ENCODE data around the gene ARHGEF9.

Gene ARHGEF9

DNA sequence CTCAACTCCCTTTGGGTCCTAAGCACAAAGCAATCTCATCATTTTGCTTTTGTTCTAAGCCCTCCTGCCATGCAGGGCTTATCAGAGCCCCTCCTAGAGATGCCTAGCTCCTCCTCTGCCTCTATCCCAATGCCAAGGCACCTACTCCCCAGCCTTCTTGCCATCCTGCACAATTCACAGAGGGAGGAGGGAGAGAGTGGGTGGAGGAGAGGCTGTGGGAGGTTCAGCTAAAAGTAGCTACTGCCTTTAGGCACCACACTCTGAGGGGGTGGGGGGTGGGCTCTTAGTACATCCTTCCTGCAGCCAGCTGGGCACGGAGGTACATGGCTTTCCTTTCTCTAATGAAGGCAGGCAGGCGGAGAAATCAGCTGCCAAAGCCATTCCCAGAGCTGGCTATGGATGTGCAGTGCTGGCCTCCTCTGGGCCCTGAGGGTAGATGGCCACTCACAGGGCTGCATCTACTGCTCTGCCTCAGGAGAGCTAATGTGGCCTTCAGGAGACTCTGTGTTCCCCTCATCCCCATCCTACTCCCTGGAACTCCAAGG, 40.1 kb downstream of the ARHGEF9 start:
- Histone ChIP-seq H3K9ac (ENCODE audit: low read length) (no peak overlapping the region), H3K4me1 (ENCODE audit: control insufficient read depth, insufficient read depth, low read length) (no peaks in the 10 kb centered on the region), H3K4me3 (ENCODE audit: low read length) (no peak overlapping the region), H3K27me3 (ENCODE audit: control insufficient read depth, insufficient read depth, low read length) (no peaks in the 10 kb centered on the region), H3K9me3 (ENCODE audit: control insufficient read depth, low read length) (no peaks in the 10 kb centered on the region), H3K36me3 (ENCODE audit: control insufficient read depth, insufficient read depth, low read length) (no peaks in the 10 kb centered on the region)

- no peaks in the 10 kb centered on the region for H3K9me3 ChIP-seq (ENCODE audit: control insufficient read depth, low read length)
- no peaks in the 10 kb centered on the region for H3K27me3 ChIP-seq (ENCODE audit: control insufficient read depth, insufficient read depth, low read length)
- H3K4me3 ChIP-seq (ENCODE audit: low read length): no peak overlapping the region
- no peaks in the 10 kb centered on the region for H3K4me1 ChIP-seq (ENCODE audit: control insufficient read depth, insufficient read depth, low read length)
- no peaks in the 10 kb centered on the region for H3K36me3 ChIP-seq (ENCODE audit: control insufficient read depth, insufficient read depth, low read length)
- no peak overlapping the region for H3K9ac ChIP-seq (ENCODE audit: low read length)
These were observed 41.4 kb downstream of the ARHGEF9 start for GRCh38 chrX:63743596-63743995.

DNA sequence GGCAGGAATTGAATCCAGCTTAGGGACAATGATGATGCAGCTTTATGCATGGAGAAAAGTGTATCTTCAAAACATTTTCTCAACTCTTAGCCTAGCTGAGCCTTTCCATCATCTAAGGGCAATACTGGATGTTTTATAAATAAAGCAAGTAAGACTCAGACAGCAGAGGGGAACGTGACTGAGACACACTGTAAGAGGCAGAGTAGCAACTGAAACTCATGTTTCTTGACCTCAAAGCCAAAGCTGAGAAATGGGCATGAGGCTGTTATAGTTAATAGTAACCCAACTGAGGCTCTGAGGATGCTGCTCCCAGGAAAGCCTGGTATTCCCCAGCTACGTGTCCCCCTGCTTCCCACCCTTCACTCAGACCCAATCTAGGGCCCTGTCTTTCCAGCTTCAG, 44.6 kb downstream of the ARHGEF9 start:
- no peak overlapping the region for H3K4me3 ChIP-seq (ENCODE audit: low read length)
- no peaks in the 10 kb centered on the region for H3K27me3 ChIP-seq (ENCODE audit: control insufficient read depth, insufficient read depth, low read length)
- no peaks in the 10 kb centered on the region for H3K4me1 ChIP-seq (ENCODE audit: control insufficient read depth, insufficient read depth, low read length)
- no peak overlapping the region for H3K9ac ChIP-seq (ENCODE audit: low read length)
- no peaks in the 10 kb centered on the region for H3K36me3 ChIP-seq (ENCODE audit: control insufficient read depth, insufficient read depth, low read length)
- H3K9me3 ChIP-seq (ENCODE audit: control insufficient read depth, low read length): no peaks in the 10 kb centered on the region

DNA sequence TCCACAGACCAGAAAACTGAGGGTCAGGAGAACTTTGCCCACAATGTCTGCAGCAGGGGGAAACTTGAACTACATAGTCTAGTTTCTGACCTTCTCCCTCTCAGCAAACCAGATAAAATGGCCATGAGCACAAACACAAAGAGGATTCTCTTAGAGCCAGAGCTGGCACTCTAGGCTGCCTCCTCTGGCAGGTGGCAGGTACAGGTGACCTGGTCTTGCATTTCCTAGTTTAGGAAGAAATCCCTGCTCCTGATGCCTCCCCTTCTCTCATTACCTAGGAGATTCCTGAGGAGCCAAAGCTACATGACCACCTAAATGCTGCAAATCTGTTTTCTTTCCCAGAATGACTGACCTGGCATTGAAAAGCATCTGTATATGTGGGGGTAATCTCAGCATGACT, 45.1 kb downstream of the ARHGEF9 start:
- Histone ChIP-seq H3K4me1 (ENCODE audit: control insufficient read depth, insufficient read depth, low read length) (no peaks in the 10 kb centered on the region), H3K9me3 (ENCODE audit: control insufficient read depth, low read length) (no peaks in the 10 kb centered on the region), H3K36me3 (ENCODE audit: control insufficient read depth, insufficient read depth, low read length) (no peaks in the 10 kb centered on the region), H3K9ac (ENCODE audit: low read length) (no peak overlapping the region), H3K27me3 (ENCODE audit: control insufficient read depth, insufficient read depth, low read length) (no peaks in the 10 kb centered on the region), H3K4me3 (ENCODE audit: low read length) (no peak overlapping the region)

GRCh38 chrX:63738696-63739095, 46.3 kb downstream of the ARHGEF9 start:
- Histone ChIP-seq H3K36me3 (ENCODE audit: control insufficient read depth, insufficient read depth, low read length) (no peaks in the 10 kb centered on the region), H3K4me3 (ENCODE audit: low read length) (no peak overlapping the region), H3K4me1 (ENCODE audit: control insufficient read depth, insufficient read depth, low read length) (no peaks in the 10 kb centered on the region), H3K9me3 (ENCODE audit: control insufficient read depth, low read length) (no peaks in the 10 kb centered on the region), H3K27me3 (ENCODE audit: control insufficient read depth, insufficient read depth, low read length) (no peaks in the 10 kb centered on the region), H3K9ac (ENCODE audit: low read length) (no peak overlapping the region)

DNA sequence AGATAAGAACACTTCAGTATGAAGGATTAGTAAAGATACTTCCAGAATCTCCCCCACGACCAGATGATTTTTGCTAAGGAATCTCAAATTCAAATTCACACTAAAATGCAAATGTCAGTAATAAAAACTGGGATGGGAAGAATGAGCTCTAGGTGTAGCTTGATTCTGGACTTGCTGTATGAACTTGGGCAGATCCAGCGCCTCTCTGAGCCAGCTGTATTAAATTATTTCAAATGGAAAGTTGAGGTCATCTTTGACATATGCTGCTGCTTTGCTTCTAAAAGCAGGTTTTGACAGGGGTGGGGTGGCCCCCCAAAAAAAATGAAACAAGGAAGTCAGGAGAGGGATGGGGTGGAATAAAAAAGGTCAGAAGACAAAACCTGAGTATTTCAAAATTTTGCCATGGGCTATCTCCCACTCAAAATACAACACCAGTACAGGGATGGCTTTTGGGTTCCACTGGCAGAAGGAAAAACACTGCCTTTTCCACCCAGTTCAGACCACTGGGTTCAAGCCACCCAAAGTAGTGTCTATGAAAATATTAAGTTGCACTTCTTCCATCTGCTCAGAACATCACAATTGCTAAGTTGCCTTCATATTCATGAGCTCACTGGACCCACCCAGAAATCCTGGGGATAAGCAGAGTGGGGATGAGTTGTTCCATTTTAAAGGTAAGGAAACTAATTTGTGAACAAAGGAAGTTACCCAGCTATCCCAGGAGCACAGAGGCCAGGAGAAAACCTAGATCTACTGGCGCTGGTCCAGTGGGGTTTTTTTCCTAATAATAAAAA, 47.7 kb downstream of the ARHGEF9 start:
- H3K27me3 ChIP-seq (ENCODE audit: control insufficient read depth, insufficient read depth, low read length): no peaks in the 10 kb centered on the region
- no peak overlapping the region for H3K9ac ChIP-seq (ENCODE audit: low read length)
- H3K4me3 ChIP-seq (ENCODE audit: low read length): no peak overlapping the region
- H3K36me3 ChIP-seq (ENCODE audit: control insufficient read depth, insufficient read depth, low read length): no peaks in the 10 kb centered on the region
- no peaks in the 10 kb centered on the region for H3K9me3 ChIP-seq (ENCODE audit: control insufficient read depth, low read length)
- H3K4me1 ChIP-seq (ENCODE audit: control insufficient read depth, insufficient read depth, low read length): no peaks in the 10 kb centered on the region

DNA sequence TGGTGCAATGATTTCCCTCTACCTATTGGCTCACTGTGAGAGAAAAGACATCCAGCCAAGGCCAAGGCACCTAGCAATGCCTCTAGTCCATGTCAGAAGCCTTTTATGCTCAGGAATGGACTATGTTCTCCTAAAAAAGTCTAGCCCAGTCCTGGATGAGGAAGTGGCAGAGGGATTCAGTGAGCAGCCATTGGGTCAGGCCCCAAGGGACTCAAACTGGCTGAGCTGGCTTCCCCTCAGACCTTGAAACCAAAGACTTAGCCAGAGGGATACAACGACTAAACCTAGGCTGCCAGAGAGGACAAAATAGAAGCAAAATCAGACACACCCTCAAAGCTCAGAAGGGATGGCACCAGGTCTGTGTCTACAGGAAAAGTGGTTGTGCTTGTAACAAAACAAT, 49.1 kb downstream of the ARHGEF9 start:
- H3K27me3 ChIP-seq (ENCODE audit: control insufficient read depth, insufficient read depth, low read length): no peaks in the 10 kb centered on the region
- H3K4me3 ChIP-seq (ENCODE audit: low read length): no peak overlapping the region
- H3K4me1 ChIP-seq (ENCODE audit: control insufficient read depth, insufficient read depth, low read length): no peaks in the 10 kb centered on the region
- H3K36me3 ChIP-seq (ENCODE audit: control insufficient read depth, insufficient read depth, low read length): no peaks in the 10 kb centered on the region
- H3K9me3 ChIP-seq (ENCODE audit: control insufficient read depth, low read length): no peaks in the 10 kb centered on the region
- no peak overlapping the region for H3K9ac ChIP-seq (ENCODE audit: low read length)

DNA sequence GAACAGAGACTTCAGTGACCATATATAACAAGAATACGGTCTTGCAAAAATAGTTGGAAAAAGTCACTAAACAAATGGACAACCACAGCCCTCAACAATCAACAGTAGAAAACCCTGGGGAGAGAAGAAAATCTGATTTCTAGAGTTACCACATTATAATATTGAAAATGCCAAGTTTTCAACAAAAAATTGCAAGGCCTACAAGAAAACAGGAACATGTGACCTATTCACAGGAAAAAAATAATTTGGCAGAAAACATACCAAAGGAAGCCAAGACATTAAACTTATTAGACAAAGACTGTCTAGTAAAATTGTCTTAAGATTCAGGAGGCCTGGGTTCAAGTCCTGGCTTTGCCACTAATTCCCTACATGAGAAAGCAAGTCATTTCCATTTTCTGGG, 64.7 kb downstream of the ARHGEF9 start:
- Histone ChIP-seq H3K4me3 (ENCODE audit: low read length) (no peak overlapping the region), H3K9me3 (ENCODE audit: control insufficient read depth, low read length) (no peaks in the 10 kb centered on the region), H3K9ac (ENCODE audit: low read length) (no peak overlapping the region), H3K36me3 (ENCODE audit: control insufficient read depth, insufficient read depth, low read length) (no peaks in the 10 kb centered on the region), H3K27me3 (ENCODE audit: control insufficient read depth, insufficient read depth, low read length) (no peaks in the 10 kb centered on the region), H3K4me1 (ENCODE audit: control insufficient read depth, insufficient read depth, low read length) (no peaks in the 10 kb centered on the region)

DNA sequence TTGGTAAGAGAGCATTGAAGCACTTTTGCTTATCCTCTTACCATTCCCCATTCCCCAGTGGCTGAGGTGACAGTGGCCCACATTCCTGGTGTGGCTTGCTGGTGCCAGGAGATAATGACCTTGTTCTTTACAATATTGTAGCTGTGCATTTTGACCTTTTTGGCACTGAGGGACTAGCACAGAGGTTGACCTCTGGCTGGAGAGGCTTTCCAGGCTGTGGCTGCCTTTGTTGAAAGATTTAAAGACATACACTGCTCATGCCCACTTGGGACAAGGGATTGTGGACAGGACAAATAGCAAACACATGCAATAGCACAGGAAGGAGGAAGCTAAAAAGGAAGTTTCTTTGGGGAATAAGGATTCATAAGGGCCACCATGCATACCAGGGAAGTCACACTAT, 65.4 kb downstream of the ARHGEF9 start:
- Histone ChIP-seq H3K4me1 (ENCODE audit: control insufficient read depth, insufficient read depth, low read length) (no peaks in the 10 kb centered on the region), H3K27me3 (ENCODE audit: control insufficient read depth, insufficient read depth, low read length) (no peaks in the 10 kb centered on the region), H3K36me3 (ENCODE audit: control insufficient read depth, insufficient read depth, low read length) (no peaks in the 10 kb centered on the region), H3K9ac (ENCODE audit: low read length) (no peak overlapping the region), H3K4me3 (ENCODE audit: low read length) (no peak overlapping the region), H3K9me3 (ENCODE audit: control insufficient read depth, low read length) (no peaks in the 10 kb centered on the region)

DNA sequence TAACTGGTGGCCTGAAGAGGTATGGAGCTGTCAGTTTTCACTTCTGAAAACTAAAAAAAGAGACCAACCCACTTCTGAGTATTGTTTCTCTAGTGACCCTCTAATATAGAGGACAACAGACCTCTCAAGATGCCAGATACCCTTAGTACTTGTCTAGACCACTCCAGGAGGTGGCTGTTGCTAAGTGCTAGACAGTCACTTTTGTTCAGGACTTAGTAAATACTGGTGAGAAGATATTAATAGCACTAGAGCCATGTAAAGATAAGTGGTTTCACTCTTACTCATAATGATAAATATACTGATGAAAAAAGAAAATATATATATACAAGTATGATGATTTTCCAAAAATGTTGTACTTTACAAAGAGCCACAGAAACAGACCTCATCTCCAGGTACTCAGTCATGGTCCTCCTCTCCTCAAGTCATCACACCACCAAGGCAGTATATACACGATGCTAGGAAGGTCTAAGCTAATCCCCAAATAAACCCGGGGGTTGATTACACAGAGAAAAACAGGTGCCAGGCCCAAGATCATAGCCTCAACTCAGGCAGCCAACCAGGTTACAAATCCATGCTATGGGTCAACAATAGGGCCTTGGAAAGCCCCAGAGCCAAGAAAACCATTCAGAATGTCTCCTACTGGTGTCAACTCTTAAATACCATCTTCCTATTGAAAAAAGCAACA, 66.9 kb downstream of the ARHGEF9 start:
- H3K36me3 ChIP-seq (ENCODE audit: control insufficient read depth, insufficient read depth, low read length): no peaks in the 10 kb centered on the region
- no peaks in the 10 kb centered on the region for H3K9me3 ChIP-seq (ENCODE audit: control insufficient read depth, low read length)
- H3K9ac ChIP-seq (ENCODE audit: low read length): no peak overlapping the region
- no peaks in the 10 kb centered on the region for H3K27me3 ChIP-seq (ENCODE audit: control insufficient read depth, insufficient read depth, low read length)
- H3K4me1 ChIP-seq (ENCODE audit: control insufficient read depth, insufficient read depth, low read length): no peaks in the 10 kb centered on the region
- H3K4me3 ChIP-seq (ENCODE audit: low read length): no peak overlapping the region

DNA sequence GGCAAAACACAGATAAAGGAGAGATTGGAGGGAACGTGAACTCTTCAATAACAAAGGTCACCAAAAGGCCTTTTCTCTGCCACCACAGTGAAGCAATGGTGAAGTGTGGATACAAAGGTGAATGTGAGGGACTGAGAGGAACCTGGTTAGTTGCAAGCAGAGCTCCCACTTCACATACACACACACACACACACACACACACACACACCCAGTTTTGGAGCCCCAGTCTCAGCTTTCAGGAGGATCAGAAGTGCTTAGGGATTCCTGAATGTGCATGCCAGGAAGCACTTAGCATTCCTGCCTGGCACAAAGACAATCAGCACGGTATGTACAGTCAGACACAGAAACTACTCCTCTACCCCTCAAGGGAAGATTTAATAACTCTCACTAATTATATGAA, 71.5 kb downstream of the ARHGEF9 start:
- no peaks in the 10 kb centered on the region for H3K36me3 ChIP-seq (ENCODE audit: control insufficient read depth, insufficient read depth, low read length)
- no peaks in the 10 kb centered on the region for H3K9me3 ChIP-seq (ENCODE audit: control insufficient read depth, low read length)
- no peak overlapping the region for H3K4me3 ChIP-seq (ENCODE audit: low read length)
- no peaks in the 10 kb centered on the region for H3K4me1 ChIP-seq (ENCODE audit: control insufficient read depth, insufficient read depth, low read length)
- H3K9ac ChIP-seq (ENCODE audit: low read length): no peak overlapping the region
- no peaks in the 10 kb centered on the region for H3K27me3 ChIP-seq (ENCODE audit: control insufficient read depth, insufficient read depth, low read length)

GRCh38 chrX:63708801-63709200, 76.2 kb downstream of the ARHGEF9 start:
- Histone ChIP-seq H3K4me1 (ENCODE audit: control insufficient read depth, insufficient read depth, low read length) (no peaks in the 10 kb centered on the region), H3K9ac (ENCODE audit: low read length) (no peak overlapping the region), H3K27me3 (ENCODE audit: control insufficient read depth, insufficient read depth, low read length) (no peaks in the 10 kb centered on the region), H3K4me3 (ENCODE audit: low read length) (no peak overlapping the region), H3K36me3 (ENCODE audit: control insufficient read depth, insufficient read depth, low read length) (no peaks in the 10 kb centered on the region), H3K9me3 (ENCODE audit: control insufficient read depth, low read length) (no peaks in the 10 kb centered on the region)

All from mucosa of stomach (tissue), 1 donor.